Cardiac fibroblast (primary cell): ENCODE results near the gene IL1RAP.
A peak's percentile ranks its signal among the peaks of the same experiment; 100 is the strongest.

Experiments used
- DNase-seq, 2 donors: peaks; one replicate each; pipeline versions ENCODE4 v3.0.0 to v3.0.0-alpha.2; 2010; ENCODE audit warnings: low read depth in 2 of 2
- H3K4me3 ChIP-seq, 2 donors: replicated peaks in 1 of 2; 1 replicate in 1 of 2; 2 replicates in 1 of 2; pipeline ENCODE4 v1.5.1; 2011; ENCODE audit warnings: low read depth in 2 of 2, low read length in 2 of 2, mild to moderate bottlenecking in 2 of 2, moderate library complexity in 1 of 2
- CTCF ChIP-seq: IDR thresholded peaks from one replicate; pipeline ENCODE4 v1.5.1; 2011; ENCODE audit warnings: low read depth, mild to moderate bottlenecking, low read length, inconsistent platforms

Gene IL1RAP

GRCh38 chr3:190496859-190497258, 17.0 kb upstream of the IL1RAP start:
- no peak overlapping the region for H3K4me3 ChIP-seq
- no peak for TF ChIP-seq CTCF
- DNase-seq, result peak in 1 of 2 donors; percentile 22

- H3K4me3 ChIP-seq, result no peak overlapping the region
- DNase-seq, result peak; percentile 15 to 28
- TF ChIP-seq CTCF, result no peak
Observed at GRCh38 chr3:190497811-190498210, 16.1 kb upstream of the IL1RAP start.

DNA sequence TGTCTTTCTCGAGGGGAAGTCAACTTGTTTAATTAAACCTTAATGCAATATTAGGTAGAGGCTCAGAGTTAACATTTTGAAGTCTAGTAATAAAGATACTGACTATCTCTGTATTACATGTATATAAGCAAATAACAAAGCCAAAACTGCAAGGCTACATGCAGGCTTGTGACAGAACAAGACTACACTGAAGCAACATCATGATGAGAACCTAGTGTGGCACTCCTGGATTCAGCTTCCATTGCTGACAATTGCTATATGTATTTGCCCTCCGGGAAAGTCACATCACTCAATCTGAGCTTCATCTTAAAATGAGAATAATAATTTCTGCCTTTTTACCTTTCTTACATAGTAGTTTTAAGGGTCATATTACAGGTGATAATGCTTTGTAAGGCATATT, 15.6 kb upstream of the IL1RAP start:
- no peak overlapping the region for H3K4me3 ChIP-seq
- TF ChIP-seq CTCF, result no peak

DNA sequence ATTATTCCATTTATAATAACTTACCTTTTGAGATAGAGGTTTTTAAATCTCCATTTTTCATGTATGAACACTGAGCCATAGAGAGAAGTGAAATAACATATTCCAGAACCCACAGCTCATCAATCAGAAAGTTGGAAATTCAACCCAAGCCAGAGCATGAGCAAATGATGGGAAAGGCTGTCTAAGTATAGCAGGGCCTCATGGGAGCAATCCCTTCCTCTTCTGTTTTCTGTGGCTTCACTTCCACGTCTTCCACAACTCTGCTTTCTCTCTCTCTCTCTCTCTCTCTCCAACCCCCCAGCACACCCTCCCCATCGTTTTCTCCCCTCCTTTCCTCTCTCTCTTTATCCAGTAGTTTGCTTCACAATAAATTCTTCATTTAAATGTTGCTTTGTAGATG, 14.8 kb upstream of the IL1RAP start:
- H3K4me3 ChIP-seq, result no peak overlapping the region
- no peak for DNase-seq
- no peak for TF ChIP-seq CTCF

More for the DNA sequence above, 15.6 kb upstream of the IL1RAP start:
- DNase-seq, result no peak

GRCh38 chr3:190502946-190503345, 10.9 kb upstream of the IL1RAP start:
- DNase-seq, result no peak
- H3K4me3 ChIP-seq, result no peak overlapping the region
- TF ChIP-seq CTCF, result no peak

DNA sequence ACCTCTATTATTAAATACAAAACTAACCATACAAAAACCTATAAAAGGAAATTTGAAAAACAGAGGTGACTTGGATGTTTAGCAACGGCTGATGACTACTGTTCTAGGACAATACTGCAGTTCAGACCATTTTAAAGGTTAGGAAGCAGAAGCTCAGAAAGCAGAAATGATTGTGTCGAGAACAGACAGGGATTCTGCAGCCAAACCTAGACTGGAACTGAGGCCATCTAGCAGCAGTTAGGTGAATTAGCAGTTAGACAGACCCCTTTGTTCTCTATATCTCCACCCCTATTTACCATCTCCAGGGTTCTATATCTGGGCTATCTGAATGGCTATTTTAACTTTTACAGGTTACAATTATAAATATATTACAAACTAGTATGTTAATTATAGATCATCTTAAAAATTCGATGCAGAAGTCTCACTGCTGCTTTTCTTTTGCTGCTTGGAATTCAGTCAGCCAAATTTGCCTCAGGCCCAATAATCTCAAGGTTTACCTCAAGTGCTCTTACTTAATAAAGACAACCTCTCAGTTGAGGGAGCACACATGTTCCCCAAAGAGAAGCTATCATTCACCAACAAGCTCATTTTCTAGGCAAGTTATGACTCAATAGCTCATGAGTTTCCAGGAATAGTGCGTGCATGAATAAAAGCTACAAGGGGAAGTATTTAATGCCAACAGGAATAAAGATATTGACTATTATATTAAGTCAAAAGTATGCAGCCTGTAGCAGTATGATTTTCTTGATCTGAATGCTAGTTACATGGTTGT, 9.3 kb upstream of the IL1RAP start:
- DNase-seq, result peak in 1 of 2 donors; percentile 33
- peak; percentile 11 for TF ChIP-seq CTCF
- H3K4me3 ChIP-seq, result no peak overlapping the region
